HG03025 (cell line): ENCODE measurements around the gene HOXC13.

Experiments
- ATAC-seq: cut with Tn5 transposase; IDR thresholded peaks from one replicate; pipeline ENCODE4 v1.9.1; 2021; ENCODE audit warnings: mild to moderate bottlenecking, moderate library complexity; ENCODE audit not compliant: unreplicated experiment, low FRiP score

The HOXC13 gene

GRCh38 chr12:53980104-53980801 lies 41.6 kb downstream of the HOXC13 start:
- ATAC-seq = no peak

GRCh38 chr12:53980802-53981496 lies 42.3 kb downstream of the HOXC13 start:
- ATAC-seq = no peak

GRCh38 chr12:53981634-53982565 lies 43.3 kb downstream of the HOXC13 start:
- ATAC-seq = no peak

- no peak for ATAC-seq
These were observed 44.3 kb downstream of the HOXC13 start for GRCh38 chr12:53982648-53983567.

GRCh38 chr12:53983568-53983949 lies 44.9 kb downstream of the HOXC13 start:
- no peak for ATAC-seq

- ATAC-seq = no peak
These were observed 45.4 kb downstream of the HOXC13 start for GRCh38 chr12:53983950-53984572.

GRCh38 chr12:53984901-53985691 lies 46.5 kb downstream of the HOXC13 start, which contains the start of gene HOXC10:
Gene HOXC10 (plus strand): TSS chr12:53985146. CDS start chr12:53985260, 114 bp downstream.
- no peak for ATAC-seq

GRCh38 chr12:53985692-53985993 lies 47.0 kb downstream of the HOXC13 start:
- ATAC-seq = no peak

- ATAC-seq = no peak
These were observed 47.5 kb downstream of the HOXC13 start for GRCh38 chr12:53985994-53986685.

GRCh38 chr12:53986686-53987483 lies 48.3 kb downstream of the HOXC13 start:
- no peak for ATAC-seq

GRCh38 chr12:53987787-53988230 lies 49.2 kb downstream of the HOXC13 start:
- no peak for ATAC-seq

- no peak for ATAC-seq
These were observed 50.1 kb downstream of the HOXC13 start for GRCh38 chr12:53988541-53989226.

- ATAC-seq = no peak
These were observed 50.8 kb downstream of the HOXC13 start for GRCh38 chr12:53989227-53990113.

- ATAC-seq = no peak
These were observed 51.9 kb downstream of the HOXC13 start for GRCh38 chr12:53990311-53991076.

- ATAC-seq = no peak
These were observed 52.4 kb downstream of the HOXC13 start for GRCh38 chr12:53991077-53991460.
